Sciatic nerve (tissue), 1 donor: Measurements from ENCODE around the gene CD300LD. TPM values are rescaled to one million over a fixed set of nuclear protein-coding genes. Genes with fewer than 3 reads are reported as not detected.

Experiments used
- total RNA-seq: library from RNA; stranded (reverse); fragmentation: NEBNext Ultra II Directional; extraction: Animal tissue kit (Norgen Biotek cat#: 25700); gene quantifications from one replicate; pipeline ENCODE4 v1.2.1, GENCODE V29; 2021
- donor health status: DM: no; HTN: no; CAD: no.

Gene CD300LD
- total RNA-seq, 1 donor from 2014 or later: not detected

Other genes with a start within 250 kb of the CD300LD start
- gene BTBD17, start 230.4 kb downstream of the CD300LD start, total RNA-seq: not detected
- 1.1 TPM for gene GPR142, start 224.8 kb downstream of the CD300LD start, total RNA-seq
- gene GPRC5C, start 160.2 kb downstream of the CD300LD start, total RNA-seq: 62.9 TPM
- 13.0 TPM for gene CD300A, start 125.6 kb downstream of the CD300LD start, total RNA-seq
- 1.2 TPM for gene CD300LB, start 60.8 kb downstream of the CD300LD start, total RNA-seq
- 1.7 TPM for gene CD300C, start 46.2 kb downstream of the CD300LD start, total RNA-seq
- gene CD300H, start 24.8 kb downstream of the CD300LD start, total RNA-seq: not detected
- gene CD300E, start 31.5 kb upstream of the CD300LD start, total RNA-seq: 3.8 TPM
- 2.5 TPM for gene CD300LF, start 120.6 kb upstream of the CD300LD start, total RNA-seq
- 3.6 TPM for gene RAB37, start 145.0 kb upstream of the CD300LD start, total RNA-seq
- gene NHERF1, start 156.3 kb upstream of the CD300LD start, total RNA-seq: 39.0 TPM
- 50.3 TPM for gene NAT9, start 184.1 kb upstream of the CD300LD start, total RNA-seq